ENCODE data around the gene CTBP2. TPM values are rescaled to one million over a fixed set of nuclear protein-coding genes. Genes with fewer than 3 reads are reported as not detected.

The CTBP2 gene
- total RNA-seq, 1 donor from 2014 or later = 83.2 TPM

- no peak for DNase-seq (ENCODE audit: extremely low read depth, low read depth, low spot score)
Measured at GRCh38 chr10:125145636-125146035, 14.7 kb downstream of the CTBP2 start.

GRCh38 chr10:125144693-125145623, 15.4 kb downstream of the CTBP2 start:
- DNase-seq (ENCODE audit: extremely low read depth, low read depth, low spot score) = no peak

GRCh38 chr10:125144206-125144605, 16.2 kb downstream of the CTBP2 start:
- DNase-seq (ENCODE audit: extremely low read depth, low read depth, low spot score) = no peak

GRCh38 chr10:125142946-125143345, 17.4 kb downstream of the CTBP2 start:
- DNase-seq (ENCODE audit: extremely low read depth, low read depth, low spot score) = no peak

GRCh38 chr10:125141860-125142484, 18.4 kb downstream of the CTBP2 start:
- DNase-seq (ENCODE audit: extremely low read depth, low read depth, low spot score) = no peak

GRCh38 chr10:125141150-125141859, 19.1 kb downstream of the CTBP2 start:
- DNase-seq (ENCODE audit: extremely low read depth, low read depth, low spot score) = no peak

- DNase-seq (ENCODE audit: extremely low read depth, low read depth, low spot score) = no peak
Measured at GRCh38 chr10:125140151-125140550, 20.2 kb downstream of the CTBP2 start.

GRCh38 chr10:125137601-125138438, 22.5 kb downstream of the CTBP2 start:
- DNase-seq (ENCODE audit: extremely low read depth, low read depth, low spot score) = no peak

GRCh38 chr10:125136087-125136486, 24.3 kb downstream of the CTBP2 start:
- no peak for DNase-seq (ENCODE audit: extremely low read depth, low read depth, low spot score)

GRCh38 chr10:125135771-125136035, 24.7 kb downstream of the CTBP2 start:
- DNase-seq (ENCODE audit: extremely low read depth, low read depth, low spot score) = no peak

GRCh38 chr10:125134916-125135770, 25.2 kb downstream of the CTBP2 start:
- DNase-seq (ENCODE audit: extremely low read depth, low read depth, low spot score) = no peak

- DNase-seq (ENCODE audit: extremely low read depth, low read depth, low spot score) = no peak
Measured at GRCh38 chr10:125134483-125134848, 25.9 kb downstream of the CTBP2 start.

GRCh38 chr10:125133696-125134482, 26.5 kb downstream of the CTBP2 start:
- DNase-seq (ENCODE audit: extremely low read depth, low read depth, low spot score) = no peak

GRCh38 chr10:125132344-125132743, 28.0 kb downstream of the CTBP2 start:
- DNase-seq (ENCODE audit: extremely low read depth, low read depth, low spot score) = no peak

- no peak for DNase-seq (ENCODE audit: extremely low read depth, low read depth, low spot score)
Measured at GRCh38 chr10:125130916-125131315, 29.4 kb downstream of the CTBP2 start.

- DNase-seq (ENCODE audit: extremely low read depth, low read depth, low spot score) = no peak
Measured at GRCh38 chr10:125130260-125130659, 30.1 kb downstream of the CTBP2 start.

GRCh38 chr10:125129076-125129458, 31.3 kb downstream of the CTBP2 start:
- DNase-seq (ENCODE audit: extremely low read depth, low read depth, low spot score) = no peak

GRCh38 chr10:125128397-125129075, 31.8 kb downstream of the CTBP2 start:
- DNase-seq (ENCODE audit: extremely low read depth, low read depth, low spot score) = no peak

- no peak for DNase-seq (ENCODE audit: extremely low read depth, low read depth, low spot score)
Measured at GRCh38 chr10:125127986-125128385, 32.4 kb downstream of the CTBP2 start.
